GM23338 (cell line): ENCODE data around the gene GRN. TPM values are rescaled to one million over a fixed set of nuclear protein-coding genes. Genes with fewer than 3 reads are reported as not detected.

Source experiments
- ATAC-seq: fragments of 200-7000 bp; cut with Tn5 transposase; 3 replicates; pipeline ENCODE4 v1.9.1; 2020
- DNase-seq: peaks from one replicate; pipeline ENCODE4 v3.0.0-alpha.2; 2015; ENCODE audit warnings: low spot score
- H2AFZ ChIP-seq: fragments of 200-600 bp; sonication (generic); 2 replicates; pipeline ENCODE4 v1.8.0; 2016; ENCODE audit warnings: antibody characterized with exemption, mild to moderate bottlenecking, moderate library complexity
- H3F3A ChIP-seq: fragments of 200-600 bp; sonication (generic); replicated peaks from 2 replicates; pipeline ENCODE4 v1.8.0; 2017; ENCODE audit warnings: antibody characterized with exemption, mixed run types, low read depth
- H3K27ac ChIP-seq: fragments of 200-600 bp; sonication (generic); 2 replicates; pipeline ENCODE4 v1.6.1; 2016; ENCODE audit warnings: low read depth
- H3K27me3 ChIP-seq: fragments of 200-600 bp; sonication (generic); 2 replicates; pipeline ENCODE4 v1.8.0; 2016; ENCODE audit warnings: mild to moderate bottlenecking, mixed run types, moderate library complexity; ENCODE audit not compliant: insufficient read depth
- H3K36me3 ChIP-seq: fragments of 200-600 bp; sonication (generic); 2 replicates; pipeline ENCODE4 v1.8.0; 2016; ENCODE audit warnings: mild to moderate bottlenecking; ENCODE audit not compliant: insufficient read depth
- H3K4me1 ChIP-seq: fragments of 200-600 bp; sonication (generic); 2 replicates; pipeline ENCODE4 v1.8.0; 2016; ENCODE audit warnings: mild to moderate bottlenecking, moderate library complexity; ENCODE audit not compliant: insufficient read depth
- H3K4me2 ChIP-seq: fragments of 200-600 bp; sonication (generic); 2 replicates; pipeline ENCODE4 v1.7.1; 2017; ENCODE audit warnings: mixed run types
- H3K4me3 ChIP-seq: fragments of 200-600 bp; sonication (generic); 2 replicates; pipeline ENCODE4 v1.6.1; 2016; ENCODE audit warnings: mixed run types
- H3K79me2 ChIP-seq: fragments of 200-600 bp; sonication (generic); replicated peaks from 2 replicates; pipeline ENCODE4 v1.8.0; 2017; ENCODE audit warnings: mild to moderate bottlenecking; ENCODE audit not compliant: insufficient read depth
- H3K9me2 ChIP-seq: fragments of 200-600 bp; sonication (generic); 2 replicates; pipeline ENCODE4 v1.8.0; 2017; ENCODE audit not compliant: insufficient read depth
- H4K20me1 ChIP-seq: fragments of 200-600 bp; sonication (generic); replicated peaks from 2 replicates; pipeline ENCODE4 v1.8.0; 2017; ENCODE audit warnings: mild to moderate bottlenecking; ENCODE audit not compliant: insufficient read depth
- H3K27ac Mint-ChIP-seq: 2 replicates; pipeline ENCODE4 v1.8.0; 2020; ENCODE audit warnings: inconsistent platforms, mild to moderate bottlenecking, moderate library complexity, mixed read lengths
- H3K27me3 Mint-ChIP-seq: 3 replicates; pipeline ENCODE4 v1.8.0; 2022; ENCODE audit warnings: low read depth, mild to moderate bottlenecking, moderate library complexity, mixed read lengths, inconsistent platforms; ENCODE audit not compliant: insufficient read depth, poor library complexity
- H3K36me3 Mint-ChIP-seq: 3 replicates; pipeline ENCODE4 v1.8.0; 2021; ENCODE audit warnings: low read depth, mild to moderate bottlenecking, inconsistent platforms, moderate library complexity, mixed read lengths
- H3K4me1 Mint-ChIP-seq: 3 replicates; pipeline ENCODE4 v1.8.0; 2020; ENCODE audit warnings: mild to moderate bottlenecking, inconsistent platforms, mixed read lengths
- H3K4me3 Mint-ChIP-seq: 3 replicates; pipeline ENCODE4 v1.8.0; 2021; ENCODE audit warnings: moderate library complexity, mild to moderate bottlenecking, inconsistent platforms, mixed read lengths
- H3K9me3 Mint-ChIP-seq: 3 replicates; pipeline ENCODE4 v1.8.0; 2020; ENCODE audit warnings: moderate library complexity, mild to moderate bottlenecking, inconsistent platforms, mixed read lengths
- CREB1 ChIP-seq: fragments of 250-450 bp; sonication (Bioruptor Pico); IDR thresholded peaks from 2 replicates; pipeline ENCODE4 v1.5.0; 2020; ENCODE audit warnings: low read depth, mild to moderate bottlenecking, moderate library complexity
- EZH2 ChIP-seq: fragments of 200-600 bp; sonication (generic); IDR thresholded peaks from one replicate; pipeline ENCODE4 v1.8.0; 2017; ENCODE audit warnings: antibody characterized with exemption, mild to moderate bottlenecking, low read depth; ENCODE audit not compliant: unreplicated experiment
- EZH2phosphoT487 ChIP-seq: fragments of 200-600 bp; sonication (generic); IDR thresholded peaks from one replicate; pipeline ENCODE4 v1.8.1; 2018; ENCODE audit warnings: antibody characterized with exemption; ENCODE audit not compliant: unreplicated experiment
- JUNB ChIP-seq: IDR thresholded peaks from one replicate; pipeline ENCODE4 v1.6.1; 2016; ENCODE audit warnings: antibody characterized with exemption; ENCODE audit not compliant: unreplicated experiment
- NANOG ChIP-seq: IDR thresholded peaks from 2 replicates; pipeline ENCODE4 v1.6.1; 2016; ENCODE audit warnings: antibody characterized with exemption, borderline replicate concordance
- POLR2AphosphoS5 ChIP-seq: IDR thresholded peaks from 2 replicates; pipeline ENCODE4 v1.6.1; 2016; ENCODE audit warnings: antibody characterized with exemption, low read depth
- STAT1 ChIP-seq: IDR thresholded peaks from one replicate; pipeline ENCODE4 v1.6.1; 2016; ENCODE audit warnings: antibody characterized with exemption; ENCODE audit not compliant: unreplicated experiment
- ZNF114 ChIP-seq: fragments of 250-450 bp; sonication (Bioruptor Pico); IDR thresholded peaks from 2 replicates; pipeline ENCODE4 v1.5.0; 2020; ENCODE audit warnings: mild to moderate bottlenecking, moderate library complexity
- ZNF331 ChIP-seq: fragments of 250-450 bp; sonication (Bioruptor Pico); IDR thresholded peaks from 2 replicates; pipeline ENCODE4 v1.5.0; 2020; ENCODE audit warnings: low read depth, mild to moderate bottlenecking, moderate library complexity
- polyA plus RNA-seq: library from polyadenylated mRNA; unstranded; fragments of >200 nt; fragmentation: Nextera tagmentation; extraction: Ambion mirVana; gene quantifications from 2 replicates; pipeline ENCODE4 v1.2.1, GENCODE V29; 2016
- total RNA-seq: library from RNA; depleted of rRNA; stranded (reverse); fragments of >200 nt; shearing (Covaris generic); gene quantifications from 2 replicates; pipeline ENCODE4 v1.2.3, GENCODE V29; 2014
- TF ChIP-seq, protein P1 (sequence below): IDR thresholded peaks from one replicate; pipeline ENCODE4 v1.6.1; 2018; ENCODE audit warnings: antibody characterized with exemption; ENCODE audit not compliant: unreplicated experiment
- TF ChIP-seq, protein P2 (sequence below): fragments of 250-450 bp; sonication (Bioruptor Pico); IDR thresholded peaks from 2 replicates; pipeline ENCODE4 v1.5.0; 2020; ENCODE audit warnings: mild to moderate bottlenecking, moderate library complexity
- TF ChIP-seq, protein P3 (sequence below): IDR thresholded peaks from 2 replicates; pipeline ENCODE4 v1.6.1; 2016; ENCODE audit warnings: antibody characterized with exemption
- TF ChIP-seq, protein P4 (sequence below), 2 experiments: fragments of 200-600 bp in 1 of 2; sonication (generic) in 1 of 2; conservative IDR thresholded peaks; 2 replicates each; pipeline versions ENCODE4 v1.5.1 to v1.6.1; 2016 to 2017; ENCODE audit warnings: antibody characterized with exemption in 2 of 2, low read depth in 2 of 2, mild to moderate bottlenecking in 2 of 2, moderate library complexity in 1 of 2

The GRN gene
- total and polyA plus RNA-seq, 2 experiments from 2014 or later = 101 to 216 TPM

DNA sequence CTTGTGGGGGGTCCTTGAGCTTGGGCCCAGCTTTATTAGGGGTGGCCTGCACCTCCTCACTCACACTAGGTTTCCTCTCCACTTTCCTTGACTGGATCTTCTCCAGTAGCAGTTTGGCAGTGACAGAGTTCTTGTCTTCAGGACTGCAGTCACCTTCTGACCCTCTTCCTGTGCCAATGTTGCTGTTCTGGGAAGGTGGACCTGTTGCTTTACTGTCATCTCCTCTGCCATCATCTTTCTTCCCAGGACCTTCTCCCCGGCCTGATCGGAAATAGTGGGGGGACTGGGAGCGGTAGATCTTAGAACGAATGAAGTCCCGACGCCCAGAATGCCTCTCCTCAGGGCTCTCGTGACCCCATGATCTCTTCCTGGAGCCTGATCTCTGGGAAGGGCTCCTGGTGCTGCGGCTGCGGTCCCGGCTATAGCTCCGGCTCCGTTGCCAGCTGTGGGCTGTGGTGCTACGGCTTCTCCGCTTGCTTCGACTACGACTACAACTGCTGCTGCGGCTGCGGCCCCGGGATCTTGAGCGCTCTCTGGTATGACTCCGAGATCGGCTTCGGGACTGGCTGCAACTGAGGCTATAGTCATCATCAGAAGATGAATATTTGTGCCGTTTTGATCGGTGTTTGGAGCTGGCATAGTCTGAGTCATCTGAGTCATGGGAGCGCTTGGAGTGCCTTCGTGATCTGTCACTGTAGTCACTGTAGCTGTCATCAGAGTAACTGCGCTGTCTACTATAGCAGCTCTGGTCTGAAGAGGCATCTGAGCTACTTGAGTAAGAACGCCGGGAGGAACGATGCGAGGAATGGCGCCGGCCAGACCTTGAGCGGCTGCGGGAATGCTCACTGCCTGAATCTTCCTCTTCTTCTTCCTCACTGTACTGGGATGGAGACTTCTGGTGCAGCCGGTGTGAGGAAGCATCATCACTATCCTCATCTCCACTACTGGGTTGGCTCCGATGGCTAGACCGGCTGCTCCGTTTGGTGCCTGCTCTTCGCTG, 53.9 kb downstream of the GRN start:
- no peak overlapping the region for H3K27ac ChIP-seq
- Mint-ChIP-seq H3K4me3 (no peak overlapping the region), H3K9me3 (no peaks in the 10 kb centered on the region), H3K27ac (no peak overlapping the region), H3K27me3 (peaks cover 10% of the 10 kb centered on the region), H3K4me1 (no peaks in the 10 kb centered on the region; the same call in 2 of the 3 replicates), H3K36me3 (peaks cover 47% of the 10 kb centered on the region)
- H3K4me3 ChIP-seq = no peak overlapping the region
- no peaks in the 10 kb centered on the region for H3K4me1 ChIP-seq
- ATAC-seq = no peak
- peaks cover 13% of the 10 kb centered on the region; the same call in 1 of the 2 replicates for H3K36me3 ChIP-seq
- TF ChIP-seq STAT1 (no peak), ZNF114 (CRISPR knock-in tag) (no peak), POLR2AphosphoS5 (no peak), ZNF331 (CRISPR knock-in tag) (no peak), JUNB (no peak), CREB1 (CRISPR knock-in tag) (no peak), EZH2phosphoT487 (no peak), NANOG (no peak), EZH2 (no peak)
- TF ChIP-seq, protein P1, sequence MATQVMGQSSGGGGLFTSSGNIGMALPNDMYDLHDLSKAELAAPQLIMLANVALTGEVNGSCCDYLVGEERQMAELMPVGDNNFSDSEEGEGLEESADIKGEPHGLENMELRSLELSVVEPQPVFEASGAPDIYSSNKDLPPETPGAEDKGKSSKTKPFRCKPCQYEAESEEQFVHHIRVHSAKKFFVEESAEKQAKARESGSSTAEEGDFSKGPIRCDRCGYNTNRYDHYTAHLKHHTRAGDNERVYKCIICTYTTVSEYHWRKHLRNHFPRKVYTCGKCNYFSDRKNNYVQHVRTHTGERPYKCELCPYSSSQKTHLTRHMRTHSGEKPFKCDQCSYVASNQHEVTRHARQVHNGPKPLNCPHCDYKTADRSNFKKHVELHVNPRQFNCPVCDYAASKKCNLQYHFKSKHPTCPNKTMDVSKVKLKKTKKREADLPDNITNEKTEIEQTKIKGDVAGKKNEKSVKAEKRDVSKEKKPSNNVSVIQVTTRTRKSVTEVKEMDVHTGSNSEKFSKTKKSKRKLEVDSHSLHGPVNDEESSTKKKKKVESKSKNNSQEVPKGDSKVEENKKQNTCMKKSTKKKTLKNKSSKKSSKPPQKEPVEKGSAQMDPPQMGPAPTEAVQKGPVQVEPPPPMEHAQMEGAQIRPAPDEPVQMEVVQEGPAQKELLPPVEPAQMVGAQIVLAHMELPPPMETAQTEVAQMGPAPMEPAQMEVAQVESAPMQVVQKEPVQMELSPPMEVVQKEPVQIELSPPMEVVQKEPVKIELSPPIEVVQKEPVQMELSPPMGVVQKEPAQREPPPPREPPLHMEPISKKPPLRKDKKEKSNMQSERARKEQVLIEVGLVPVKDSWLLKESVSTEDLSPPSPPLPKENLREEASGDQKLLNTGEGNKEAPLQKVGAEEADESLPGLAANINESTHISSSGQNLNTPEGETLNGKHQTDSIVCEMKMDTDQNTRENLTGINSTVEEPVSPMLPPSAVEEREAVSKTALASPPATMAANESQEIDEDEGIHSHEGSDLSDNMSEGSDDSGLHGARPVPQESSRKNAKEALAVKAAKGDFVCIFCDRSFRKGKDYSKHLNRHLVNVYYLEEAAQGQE = no peak
- TF ChIP-seq, protein P2, sequence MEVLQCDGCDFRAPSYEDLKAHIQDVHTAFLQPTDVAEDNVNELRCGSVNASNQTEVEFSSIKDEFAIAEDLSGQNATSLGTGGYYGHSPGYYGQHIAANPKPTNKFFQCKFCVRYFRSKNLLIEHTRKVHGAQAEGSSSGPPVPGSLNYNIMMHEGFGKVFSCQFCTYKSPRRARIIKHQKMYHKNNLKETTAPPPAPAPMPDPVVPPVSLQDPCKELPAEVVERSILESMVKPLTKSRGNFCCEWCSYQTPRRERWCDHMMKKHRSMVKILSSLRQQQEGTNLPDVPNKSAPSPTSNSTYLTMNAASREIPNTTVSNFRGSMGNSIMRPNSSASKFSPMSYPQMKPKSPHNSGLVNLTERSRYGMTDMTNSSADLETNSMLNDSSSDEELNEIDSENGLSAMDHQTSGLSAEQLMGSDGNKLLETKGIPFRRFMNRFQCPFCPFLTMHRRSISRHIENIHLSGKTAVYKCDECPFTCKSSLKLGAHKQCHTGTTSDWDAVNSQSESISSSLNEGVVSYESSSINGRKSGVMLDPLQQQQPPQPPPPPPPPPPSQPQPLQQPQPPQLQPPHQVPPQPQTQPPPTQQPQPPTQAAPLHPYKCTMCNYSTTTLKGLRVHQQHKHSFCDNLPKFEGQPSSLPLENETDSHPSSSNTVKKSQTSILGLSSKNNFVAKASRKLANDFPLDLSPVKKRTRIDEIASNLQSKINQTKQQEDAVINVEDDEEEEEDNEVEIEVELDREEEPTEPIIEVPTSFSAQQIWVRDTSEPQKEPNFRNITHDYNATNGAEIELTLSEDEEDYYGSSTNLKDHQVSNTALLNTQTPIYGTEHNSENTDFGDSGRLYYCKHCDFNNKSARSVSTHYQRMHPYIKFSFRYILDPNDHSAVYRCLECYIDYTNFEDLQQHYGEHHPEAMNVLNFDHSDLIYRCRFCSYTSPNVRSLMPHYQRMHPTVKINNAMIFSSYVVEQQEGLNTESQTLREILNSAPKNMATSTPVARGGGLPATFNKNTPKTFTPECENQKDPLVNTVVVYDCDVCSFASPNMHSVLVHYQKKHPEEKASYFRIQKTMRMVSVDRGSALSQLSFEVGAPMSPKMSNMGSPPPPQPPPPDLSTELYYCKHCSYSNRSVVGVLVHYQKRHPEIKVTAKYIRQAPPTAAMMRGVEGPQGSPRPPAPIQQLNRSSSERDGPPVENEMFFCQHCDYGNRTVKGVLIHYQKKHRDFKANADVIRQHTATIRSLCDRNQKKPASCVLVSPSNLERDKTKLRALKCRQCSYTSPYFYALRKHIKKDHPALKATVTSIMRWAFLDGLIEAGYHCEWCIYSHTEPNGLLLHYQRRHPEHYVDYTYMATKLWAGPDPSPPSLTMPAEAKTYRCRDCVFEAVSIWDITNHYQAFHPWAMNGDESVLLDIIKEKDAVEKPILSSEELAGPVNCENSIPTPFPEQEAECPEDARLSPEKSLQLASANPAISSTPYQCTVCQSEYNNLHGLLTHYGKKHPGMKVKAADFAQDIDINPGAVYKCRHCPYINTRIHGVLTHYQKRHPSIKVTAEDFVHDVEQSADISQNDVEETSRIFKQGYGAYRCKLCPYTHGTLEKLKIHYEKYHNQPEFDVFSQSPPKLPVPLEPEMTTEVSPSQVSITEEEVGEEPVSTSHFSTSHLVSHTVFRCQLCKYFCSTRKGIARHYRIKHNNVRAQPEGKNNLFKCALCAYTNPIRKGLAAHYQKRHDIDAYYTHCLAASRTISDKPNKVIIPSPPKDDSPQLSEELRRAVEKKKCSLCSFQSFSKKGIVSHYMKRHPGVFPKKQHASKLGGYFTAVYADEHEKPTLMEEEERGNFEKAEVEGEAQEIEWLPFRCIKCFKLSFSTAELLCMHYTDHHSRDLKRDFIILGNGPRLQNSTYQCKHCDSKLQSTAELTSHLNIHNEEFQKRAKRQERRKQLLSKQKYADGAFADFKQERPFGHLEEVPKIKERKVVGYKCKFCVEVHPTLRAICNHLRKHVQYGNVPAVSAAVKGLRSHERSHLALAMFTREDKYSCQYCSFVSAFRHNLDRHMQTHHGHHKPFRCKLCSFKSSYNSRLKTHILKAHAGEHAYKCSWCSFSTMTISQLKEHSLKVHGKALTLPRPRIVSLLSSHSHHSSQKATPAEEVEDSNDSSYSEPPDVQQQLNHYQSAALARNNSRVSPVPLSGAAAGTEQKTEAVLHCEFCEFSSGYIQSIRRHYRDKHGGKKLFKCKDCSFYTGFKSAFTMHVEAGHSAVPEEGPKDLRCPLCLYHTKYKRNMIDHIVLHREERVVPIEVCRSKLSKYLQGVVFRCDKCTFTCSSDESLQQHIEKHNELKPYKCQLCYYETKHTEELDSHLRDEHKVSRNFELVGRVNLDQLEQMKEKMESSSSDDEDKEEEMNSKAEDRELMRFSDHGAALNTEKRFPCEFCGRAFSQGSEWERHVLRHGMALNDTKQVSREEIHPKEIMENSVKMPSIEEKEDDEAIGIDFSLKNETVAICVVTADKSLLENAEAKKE (CRISPR knock-in tag) = no peak
- TF ChIP-seq, protein P3, sequence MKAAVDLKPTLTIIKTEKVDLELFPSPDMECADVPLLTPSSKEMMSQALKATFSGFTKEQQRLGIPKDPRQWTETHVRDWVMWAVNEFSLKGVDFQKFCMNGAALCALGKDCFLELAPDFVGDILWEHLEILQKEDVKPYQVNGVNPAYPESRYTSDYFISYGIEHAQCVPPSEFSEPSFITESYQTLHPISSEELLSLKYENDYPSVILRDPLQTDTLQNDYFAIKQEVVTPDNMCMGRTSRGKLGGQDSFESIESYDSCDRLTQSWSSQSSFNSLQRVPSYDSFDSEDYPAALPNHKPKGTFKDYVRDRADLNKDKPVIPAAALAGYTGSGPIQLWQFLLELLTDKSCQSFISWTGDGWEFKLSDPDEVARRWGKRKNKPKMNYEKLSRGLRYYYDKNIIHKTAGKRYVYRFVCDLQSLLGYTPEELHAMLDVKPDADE = no peak
- TF ChIP-seq, protein P4, sequence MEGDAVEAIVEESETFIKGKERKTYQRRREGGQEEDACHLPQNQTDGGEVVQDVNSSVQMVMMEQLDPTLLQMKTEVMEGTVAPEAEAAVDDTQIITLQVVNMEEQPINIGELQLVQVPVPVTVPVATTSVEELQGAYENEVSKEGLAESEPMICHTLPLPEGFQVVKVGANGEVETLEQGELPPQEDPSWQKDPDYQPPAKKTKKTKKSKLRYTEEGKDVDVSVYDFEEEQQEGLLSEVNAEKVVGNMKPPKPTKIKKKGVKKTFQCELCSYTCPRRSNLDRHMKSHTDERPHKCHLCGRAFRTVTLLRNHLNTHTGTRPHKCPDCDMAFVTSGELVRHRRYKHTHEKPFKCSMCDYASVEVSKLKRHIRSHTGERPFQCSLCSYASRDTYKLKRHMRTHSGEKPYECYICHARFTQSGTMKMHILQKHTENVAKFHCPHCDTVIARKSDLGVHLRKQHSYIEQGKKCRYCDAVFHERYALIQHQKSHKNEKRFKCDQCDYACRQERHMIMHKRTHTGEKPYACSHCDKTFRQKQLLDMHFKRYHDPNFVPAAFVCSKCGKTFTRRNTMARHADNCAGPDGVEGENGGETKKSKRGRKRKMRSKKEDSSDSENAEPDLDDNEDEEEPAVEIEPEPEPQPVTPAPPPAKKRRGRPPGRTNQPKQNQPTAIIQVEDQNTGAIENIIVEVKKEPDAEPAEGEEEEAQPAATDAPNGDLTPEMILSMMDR (conservative IDR thresholded peaks at IDR 0.05; ENCODE audit: low read depth in 2 of 2) = no peak
- H4K20me1 ChIP-seq = peaks cover 11% of the 10 kb centered on the region; the same call in 1 of the 2 replicates
- H3K4me2 ChIP-seq = no peak overlapping the region
- no peaks in the 10 kb centered on the region for H3K27me3 ChIP-seq
- no peaks in the 10 kb centered on the region for H3K79me2 ChIP-seq
- 0 out of 2 replicates have a peak, but pooled peaks cover 4% of the 10 kb centered on the region for H3F3A ChIP-seq
- DNase-seq = no peak
- H3K9me2 ChIP-seq = no peaks in the 10 kb centered on the region
- no peak overlapping the region for H2AFZ ChIP-seq
